ENCODE data around the gene BBS2. TPM values are rescaled to one million over a fixed set of nuclear protein-coding genes. Genes with fewer than 3 reads are reported as not detected.

The BBS2 gene
- total RNA-seq, 2 experiments from 2014 or later, result 13.9 to 18.3 TPM

GRCh38 chr16:56551796-56552738, 32.2 kb upstream of the BBS2 start:
- peak overlapping the region; percentile 20; the same call in 1 of the 2 replicates for H2AFZ ChIP-seq (ENCODE audit: low read length)

GRCh38 chr16:56549744-56550385, 30.0 kb upstream of the BBS2 start:
- CTCF ChIA-PET (ENCODE audit: unreplicated experiment), result no interaction called here
- intact Hi-C loops (cut with micrococcal nuclease; ENCODE audit: unreplicated experiment), result no loop called here

More at GRCh38 chr16:56551796-56552738, 32.2 kb upstream of the BBS2 start:
- CTCF ChIA-PET (ENCODE audit: unreplicated experiment), result no interaction called here
- H3K36me3 ChIP-seq (ENCODE audit: insufficient read depth, low read length), result no peaks in the 10 kb centered on the region
- H3K4me3 ChIP-seq (ENCODE audit: low read depth, low read length, poor library complexity, severe bottlenecking), result no peak overlapping the region
- TF ChIP-seq, protein P1, sequence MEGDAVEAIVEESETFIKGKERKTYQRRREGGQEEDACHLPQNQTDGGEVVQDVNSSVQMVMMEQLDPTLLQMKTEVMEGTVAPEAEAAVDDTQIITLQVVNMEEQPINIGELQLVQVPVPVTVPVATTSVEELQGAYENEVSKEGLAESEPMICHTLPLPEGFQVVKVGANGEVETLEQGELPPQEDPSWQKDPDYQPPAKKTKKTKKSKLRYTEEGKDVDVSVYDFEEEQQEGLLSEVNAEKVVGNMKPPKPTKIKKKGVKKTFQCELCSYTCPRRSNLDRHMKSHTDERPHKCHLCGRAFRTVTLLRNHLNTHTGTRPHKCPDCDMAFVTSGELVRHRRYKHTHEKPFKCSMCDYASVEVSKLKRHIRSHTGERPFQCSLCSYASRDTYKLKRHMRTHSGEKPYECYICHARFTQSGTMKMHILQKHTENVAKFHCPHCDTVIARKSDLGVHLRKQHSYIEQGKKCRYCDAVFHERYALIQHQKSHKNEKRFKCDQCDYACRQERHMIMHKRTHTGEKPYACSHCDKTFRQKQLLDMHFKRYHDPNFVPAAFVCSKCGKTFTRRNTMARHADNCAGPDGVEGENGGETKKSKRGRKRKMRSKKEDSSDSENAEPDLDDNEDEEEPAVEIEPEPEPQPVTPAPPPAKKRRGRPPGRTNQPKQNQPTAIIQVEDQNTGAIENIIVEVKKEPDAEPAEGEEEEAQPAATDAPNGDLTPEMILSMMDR (conservative IDR thresholded peaks at IDR 0.05; ENCODE audit: low read length), result no peak
- no peak for TF ChIP-seq EZH2phosphoT487 (IDR thresholded peaks at IDR 0.05; ENCODE audit: borderline replicate concordance, low read depth, low read length)
- H3K9me3 ChIP-seq (ENCODE audit: low read length), result no peaks in the 10 kb centered on the region
- no peaks in the 10 kb centered on the region for H4K20me1 ChIP-seq (ENCODE audit: insufficient read depth, low read length)
- BruUV-seq (replicated peaks), result no TSS peak
- H3K79me2 ChIP-seq (ENCODE audit: insufficient read depth, low read depth, low read length), result no peaks in the 10 kb centered on the region
- intact Hi-C loops (cut with micrococcal nuclease; ENCODE audit: unreplicated experiment), result no loop called here
- DNase-seq (ENCODE audit: low spot score), result peak; percentile 63
- H3K9me2 ChIP-seq (ENCODE audit: insufficient read depth, low read length), result no peaks in the 10 kb centered on the region
- H3K4me1 ChIP-seq (ENCODE audit: insufficient read depth, low read length, poor library complexity, severe bottlenecking), result peaks cover 26% of the 10 kb centered on the region
- POLR2A ChIA-PET, result interaction anchor here (0.6 to 2.2 kb wide), 2 partner anchors 10 to 72 kb away, joined by 3 to 7 read pairs; no protein-coding TSS in a partner anchor
- no peak overlapping the region for H3K27ac ChIP-seq (ENCODE audit: low read depth, low read length, poor library complexity, severe bottlenecking)
- H3K4me2 ChIP-seq (ENCODE audit: low read length), result peak overlapping the region; percentile 6

More at GRCh38 chr16:56549744-56550385, 30.0 kb upstream of the BBS2 start:
- POLR2A ChIA-PET, result interaction anchor here (0.6 to 2.2 kb wide), 3 partner anchors 12 to 151 kb away, joined by 3 to 7 read pairs (median 5); no protein-coding TSS in a partner anchor
- Histone ChIP-seq H3K9me3 (ENCODE audit: low read length) (no peaks in the 10 kb centered on the region), H4K20me1 (ENCODE audit: insufficient read depth, low read length) (no peaks in the 10 kb centered on the region), H3K9me2 (ENCODE audit: insufficient read depth, low read length) (no peaks in the 10 kb centered on the region), H3K27ac (ENCODE audit: low read depth, low read length, poor library complexity, severe bottlenecking) (no peak overlapping the region), H3K4me3 (ENCODE audit: low read depth, low read length, poor library complexity, severe bottlenecking) (no peak overlapping the region), H3K36me3 (ENCODE audit: insufficient read depth, low read length) (no peaks in the 10 kb centered on the region), H3K4me1 (ENCODE audit: insufficient read depth, low read length, poor library complexity, severe bottlenecking) (peaks cover 28% of the 10 kb centered on the region), H3K4me2 (ENCODE audit: low read length) (no peak overlapping the region), H3K79me2 (ENCODE audit: insufficient read depth, low read depth, low read length) (no peaks in the 10 kb centered on the region), H2AFZ (ENCODE audit: low read length) (no peak overlapping the region)
- no peak for DNase-seq (ENCODE audit: low spot score)
- TF ChIP-seq, protein P1 (conservative IDR thresholded peaks at IDR 0.05; ENCODE audit: low read length), result no peak
- TF ChIP-seq EZH2phosphoT487 (IDR thresholded peaks at IDR 0.05; ENCODE audit: borderline replicate concordance, low read depth, low read length), result no peak
- no TSS peak for BruUV-seq (replicated peaks)
